C4-2B (cell line): ENCODE measurements around the gene HDAC3.

Experiments used
- ZFX ChIP-seq: fragments of 450-650 bp; IDR thresholded peaks from 2 replicates; pipeline ENCODE4 v1.6.1; 2017
- TF ChIP-seq, protein P1 (sequence below): fragments of 450-650 bp; conservative IDR thresholded peaks from 2 replicates; pipeline ENCODE4 v1.5.1; 2017; ENCODE audit warnings: mild to moderate bottlenecking

DNA sequence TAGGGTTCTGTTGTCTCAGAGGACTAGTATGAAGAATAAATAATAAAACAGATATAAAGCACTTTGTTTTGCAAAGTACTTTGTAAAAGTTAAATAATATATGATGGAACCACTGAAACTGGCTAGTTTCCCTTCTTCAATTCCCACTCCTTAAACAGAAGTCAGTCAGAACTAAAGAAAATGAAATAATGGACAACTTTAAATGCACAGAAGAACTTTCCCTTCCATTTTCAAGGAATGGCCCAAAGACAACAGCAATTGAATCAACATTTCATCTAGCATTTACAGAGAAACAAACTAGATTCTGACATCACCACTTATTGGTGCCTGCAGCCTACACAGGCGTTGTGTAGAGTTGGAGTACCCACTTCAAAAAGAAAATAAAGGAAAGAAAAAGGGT, 34.0 kb downstream of the HDAC3 start:
- TF ChIP-seq, protein P1, sequence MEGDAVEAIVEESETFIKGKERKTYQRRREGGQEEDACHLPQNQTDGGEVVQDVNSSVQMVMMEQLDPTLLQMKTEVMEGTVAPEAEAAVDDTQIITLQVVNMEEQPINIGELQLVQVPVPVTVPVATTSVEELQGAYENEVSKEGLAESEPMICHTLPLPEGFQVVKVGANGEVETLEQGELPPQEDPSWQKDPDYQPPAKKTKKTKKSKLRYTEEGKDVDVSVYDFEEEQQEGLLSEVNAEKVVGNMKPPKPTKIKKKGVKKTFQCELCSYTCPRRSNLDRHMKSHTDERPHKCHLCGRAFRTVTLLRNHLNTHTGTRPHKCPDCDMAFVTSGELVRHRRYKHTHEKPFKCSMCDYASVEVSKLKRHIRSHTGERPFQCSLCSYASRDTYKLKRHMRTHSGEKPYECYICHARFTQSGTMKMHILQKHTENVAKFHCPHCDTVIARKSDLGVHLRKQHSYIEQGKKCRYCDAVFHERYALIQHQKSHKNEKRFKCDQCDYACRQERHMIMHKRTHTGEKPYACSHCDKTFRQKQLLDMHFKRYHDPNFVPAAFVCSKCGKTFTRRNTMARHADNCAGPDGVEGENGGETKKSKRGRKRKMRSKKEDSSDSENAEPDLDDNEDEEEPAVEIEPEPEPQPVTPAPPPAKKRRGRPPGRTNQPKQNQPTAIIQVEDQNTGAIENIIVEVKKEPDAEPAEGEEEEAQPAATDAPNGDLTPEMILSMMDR, result no peak
- TF ChIP-seq ZFX, result no peak
